Neural progenitor cell (in vitro differentiated cells): Measurements from ENCODE around the gene TMCO2. TPM values are rescaled to one million over a fixed set of nuclear protein-coding genes. Genes with fewer than 3 reads are reported as not detected.

ENCODE experiments used
- DNase-seq: peaks from one replicate; pipeline ENCODE4 v3.0.0-alpha.2; 2016; ENCODE audit warnings: low spot score
- H2AFZ ChIP-seq: fragments of 200-600 bp; sonication (generic); replicated peaks from 2 replicates; pipeline ENCODE4 v1.6.1; 2016; ENCODE audit warnings: antibody characterized with exemption
- H3F3A ChIP-seq: fragments of 200-600 bp; sonication (generic); 2 replicates; pipeline ENCODE4 v1.6.1; 2016; ENCODE audit warnings: antibody characterized with exemption, low read depth
- H3K27ac ChIP-seq: fragments of 200-600 bp; sonication (generic); 2 replicates; pipeline ENCODE4 v1.5.1; 2016; ENCODE audit warnings: mild to moderate bottlenecking
- H3K27me3 ChIP-seq: fragments of 200-600 bp; sonication (generic); 2 replicates; pipeline ENCODE4 v1.6.1; 2016; ENCODE audit warnings: mild to moderate bottlenecking, moderate library complexity
- H3K36me3 ChIP-seq: fragments of 200-600 bp; sonication (generic); 2 replicates; pipeline ENCODE4 v1.5.1; 2016
- H3K4me1 ChIP-seq: fragments of 200-600 bp; sonication (generic); 2 replicates; pipeline ENCODE4 v1.6.1; 2016; ENCODE audit warnings: mixed run types
- H3K4me2 ChIP-seq: fragments of 200-600 bp; sonication (generic); 2 replicates; pipeline ENCODE4 v1.6.1; 2016
- H3K4me3 ChIP-seq: fragments of 200-600 bp; sonication (generic); 2 replicates; pipeline ENCODE4 v1.5.1; 2016
- H3K79me2 ChIP-seq: fragments of 200-600 bp; sonication (generic); 2 replicates; pipeline ENCODE4 v1.6.1; 2016; ENCODE audit warnings: low read depth
- H3K9ac ChIP-seq: fragments of 200-600 bp; sonication (generic); 2 replicates; pipeline ENCODE4 v1.6.1; 2016
- H3K9me3 ChIP-seq: fragments of 200-600 bp; sonication (generic); 2 replicates; pipeline ENCODE4 v1.5.1; 2016; ENCODE audit warnings: low read depth
- H4K20me1 ChIP-seq: fragments of 200-600 bp; sonication (generic); 2 replicates; pipeline ENCODE4 v1.6.1; 2016; ENCODE audit warnings: low read depth
- H3K27ac Mint-ChIP-seq: 3 replicates; pipeline ENCODE4 v1.8.0; 2021; ENCODE audit warnings: mixed read lengths
- H3K27me3 Mint-ChIP-seq: 2 replicates; pipeline ENCODE4 v1.8.0; 2022; ENCODE audit warnings: low read depth, mild to moderate bottlenecking, inconsistent platforms, moderate library complexity, mixed read lengths; ENCODE audit not compliant: insufficient read depth
- H3K36me3 Mint-ChIP-seq: 3 replicates; pipeline ENCODE4 v1.8.0; 2021; ENCODE audit warnings: mixed read lengths
- H3K4me1 Mint-ChIP-seq: 3 replicates; pipeline ENCODE4 v1.8.0; 2021; ENCODE audit warnings: mixed read lengths
- H3K4me3 Mint-ChIP-seq: 3 replicates; pipeline ENCODE4 v1.8.0; 2021; ENCODE audit warnings: mild to moderate bottlenecking, moderate library complexity, mixed read lengths
- H3K9me3 Mint-ChIP-seq: 3 replicates; pipeline ENCODE4 v1.8.0; 2020; ENCODE audit warnings: mixed read lengths
- CTCF ChIP-seq: fragments of 200-600 bp; sonication (generic); IDR thresholded peaks from 2 replicates; pipeline ENCODE4 v1.5.1; 2017; ENCODE audit warnings: antibody characterized with exemption, mild to moderate bottlenecking
- EZH2 ChIP-seq: fragments of 200-600 bp; sonication (generic); IDR thresholded peaks from 2 replicates; pipeline ENCODE4 v1.6.1; 2017; ENCODE audit warnings: antibody characterized with exemption, mild to moderate bottlenecking, moderate library complexity
- EZH2phosphoT487 ChIP-seq: fragments of 200-600 bp; sonication (generic); IDR thresholded peaks from 2 replicates; pipeline ENCODE4 v1.6.1; 2017; ENCODE audit warnings: antibody characterized with exemption
- total RNA-seq: library from RNA; depleted of rRNA; stranded (reverse); fragments of >200 nt; gene quantifications from 2 replicates; pipeline ENCODE4 v1.2.3, GENCODE V29; 2015; ENCODE audit warnings: low replicate concordance

Gene TMCO2
- total RNA-seq, 1 donor from 2014 or later, result not detected

- Histone ChIP-seq H3K27ac (peak within 1 kb of the TSS; percentile 96), H3K4me1 (peaks cover 4% of the 10 kb centered on the region), H3K79me2 (peaks cover 50% of the 10 kb centered on the region), H3K9me3 (no peaks in the 10 kb centered on the region), H3F3A (peaks cover 15% of the 10 kb centered on the region), H2AFZ (peak within 1 kb of the TSS; percentile 96), H3K4me3 (peak within 1 kb of the TSS; percentile 69), H3K4me2 (peak within 1 kb of the TSS; percentile 93), H3K36me3 (peaks cover 5% of the 10 kb centered on the region), H3K9ac (peak within 1 kb of the TSS; percentile 96), H4K20me1 (no peaks in the 10 kb centered on the region), H3K27me3 (no peaks in the 10 kb centered on the region)
- H3K27ac Mint-ChIP-seq, result peak within 1 kb of the TSS; percentile 98
- peaks cover 8% of the 10 kb centered on the region for H3K36me3 Mint-ChIP-seq
- peaks cover 14% of the 10 kb centered on the region for H3K4me1 Mint-ChIP-seq
- TF ChIP-seq EZH2, result peak; percentile 45
- TF ChIP-seq CTCF, result no peak
- no peaks in the 10 kb centered on the region for H3K9me3 Mint-ChIP-seq
- DNase-seq, result peak; percentile 97
- H3K27me3 Mint-ChIP-seq, result peaks cover 2% of the 10 kb centered on the region
- H3K4me3 Mint-ChIP-seq, result peak within 1 kb of the TSS; percentile 94
Observed at GRCh38 chr1:40257688-40258444, 10.1 kb downstream of the TMCO2 start, which contains the start of gene ZMPSTE24. TSS of gene ZMPSTE24 (plus strand) at chr1:40258236. CDS start at chr1:40258272, 36 bp downstream.

- Mint-ChIP-seq H3K36me3 (peaks cover 8% of the 10 kb centered on the region), H3K9me3 (no peaks in the 10 kb centered on the region), H3K27ac (peak overlapping the region; percentile 98), H3K4me1 (peaks cover 14% of the 10 kb centered on the region), H3K27me3 (peaks cover 2% of the 10 kb centered on the region), H3K4me3 (peak overlapping the region; percentile 94)
- Histone ChIP-seq H3K9me3 (no peaks in the 10 kb centered on the region), H3F3A (peaks cover 15% of the 10 kb centered on the region), H3K27ac (peak overlapping the region; percentile 74), H4K20me1 (no peaks in the 10 kb centered on the region), H3K36me3 (peaks cover 5% of the 10 kb centered on the region), H3K4me1 (peaks cover 4% of the 10 kb centered on the region), H3K4me3 (peak overlapping the region; percentile 69), H3K27me3 (no peaks in the 10 kb centered on the region), H3K79me2 (peaks cover 55% of the 10 kb centered on the region), H3K9ac (peak overlapping the region; percentile 92), H3K4me2 (peak overlapping the region; percentile 93), H2AFZ (peak overlapping the region; percentile 91)
- TF ChIP-seq CTCF (no peak), EZH2 (no peak), EZH2phosphoT487 (no peak)
- peak; percentile 52 for DNase-seq
Observed at GRCh38 chr1:40258445-40258769, 10.7 kb downstream of the TMCO2 start.

- no peak overlapping the region for H3K9ac ChIP-seq
- peaks cover 10% of the 10 kb centered on the region for H3K36me3 ChIP-seq
- Mint-ChIP-seq H3K27me3 (no peaks in the 10 kb centered on the region), H3K4me3 (no peak overlapping the region), H3K4me1 (peaks cover 5% of the 10 kb centered on the region), H3K27ac (no peak overlapping the region), H3K36me3 (peaks cover 8% of the 10 kb centered on the region), H3K9me3 (no peaks in the 10 kb centered on the region)
- no peak overlapping the region for H2AFZ ChIP-seq
- H3K4me1 ChIP-seq, result no peaks in the 10 kb centered on the region
- H3F3A ChIP-seq, result no peaks in the 10 kb centered on the region
- no peak for DNase-seq
- H3K27me3 ChIP-seq, result no peaks in the 10 kb centered on the region
- peaks cover 42% of the 10 kb centered on the region for H3K79me2 ChIP-seq
- no peak overlapping the region for H3K4me3 ChIP-seq
- H3K4me2 ChIP-seq, result no peak overlapping the region
- TF ChIP-seq CTCF (no peak), EZH2 (no peak), EZH2phosphoT487 (no peak)
- no peaks in the 10 kb centered on the region for H3K9me3 ChIP-seq
- no peak overlapping the region for H3K27ac ChIP-seq
- H4K20me1 ChIP-seq, result no peaks in the 10 kb centered on the region
Observed at GRCh38 chr1:40264354-40264781, 16.6 kb downstream of the TMCO2 start.
